Sigmoid colon (tissue), 4 donors: ENCODE results near the gene CPEB3.

Experiments
- CTCF ChIP-seq, 4 experiments: fragments of 450-650 bp in 3 of 4; fragments of 200-600 bp in 1 of 4; IDR thresholded peaks; one replicate each; pipeline ENCODE4 v1.5.1; 2016 to 2019; ENCODE audit warnings: antibody characterized with exemption in 4 of 4, mild to moderate bottlenecking in 3 of 4, moderate library complexity in 2 of 4
- EP300 ChIP-seq, 4 donors: sonication (generic); formaldehyde crosslinking; IDR thresholded peaks; one replicate each; pipeline ENCODE4 v1.6.1; 2017; ENCODE audit warnings: antibody characterized with exemption in 4 of 4
- POLR2AphosphoS5 ChIP-seq, 4 donors: sonication (generic); formaldehyde crosslinking; IDR thresholded peaks; one replicate each; pipeline ENCODE4 v1.6.1; 2017; ENCODE audit warnings: antibody characterized with exemption in 4 of 4

DNA sequence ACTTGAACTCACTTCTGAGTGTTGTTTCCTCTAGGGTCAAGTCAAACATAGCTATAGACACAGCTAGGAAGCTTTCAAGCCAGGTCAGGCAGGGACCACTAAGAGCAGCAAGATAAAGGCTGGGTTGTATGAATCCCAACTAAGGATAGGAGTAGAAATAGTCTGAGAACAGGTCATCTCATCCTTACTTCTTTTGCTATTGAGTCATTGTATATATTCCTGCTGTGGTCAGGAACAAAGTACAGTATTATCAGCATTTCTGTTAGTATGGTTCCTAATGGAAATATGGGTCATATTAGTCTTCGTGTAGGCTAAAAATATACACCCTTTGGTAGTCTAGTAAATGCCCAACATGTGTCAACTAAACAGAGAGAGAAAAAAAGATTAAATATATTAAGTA is 222.0 kb downstream of the CPEB3 start:
- TF ChIP-seq CTCF (IDR thresholded peaks at IDR 0.05) (no peak), POLR2AphosphoS5 (IDR thresholded peaks at IDR 0.05) (no peak), EP300 (IDR thresholded peaks at IDR 0.05) (no peak)
